K562 (cell line): ENCODE measurements around the gene FMNL2. TPM values are rescaled to one million over a fixed set of nuclear protein-coding genes. Genes with fewer than 3 reads are reported as not detected.

Experiments used
- ATAC-seq: fragments of 200-7000 bp; cut with Tn5 transposase; 3 replicates; pipeline ENCODE4 v1.9.1; 2020; ENCODE audit warnings: moderate library complexity
- BruUV-seq: library from RNA; stranded (reverse); fragments of 400-500 nt; replicated peaks from 2 replicates; lab custom pipeline; 2021; lab: Mats Ljungman, UMichigan
- CTCF ChIA-PET: fragments of 300-600 bp; formaldehyde crosslinking; extraction: SDS; loops from one replicate; lab custom pipeline; 2021; ENCODE audit warnings: low intra/inter-chr PET ratio; lab: Yijun Ruan, JAX
- POLR2A ChIA-PET: fragments of 300-600, 350-650 bp; sonication (Branson Sonifier 250); formaldehyde crosslinking; extraction: SDS; loops from one replicate; lab custom pipeline; 2021; ENCODE audit warnings: antibody characterized with exemption, inconsistent platforms; lab: Yijun Ruan, JAX
- DNase-seq, 4 experiments: peaks; one replicate each; pipeline versions ENCODE4 v3.0.0 to v3.0.0-alpha.2; 2011 to 2018; ENCODE audit warnings: low spot score in 3 of 4, mixed read lengths in 3 of 4; ENCODE audit errors: extremely low read depth in 1 of 4
- FAIRE-seq: peaks from 2 replicates; lab custom pipeline; 2011; peaks lifted over from hg19 to GRCh38; lab: Jason Lieb, UNC
- H2AFZ ChIP-seq: 2 replicates; pipeline ENCODE4 v1.6.0; 2011; ENCODE audit warnings: low read depth, low read length, control low read depth, inconsistent platforms
- H3K27ac ChIP-seq: fragments of 200-600 bp; 3 replicates; pipeline ENCODE4 v1.8.0; 2011; ENCODE audit warnings: low read depth, mild to moderate bottlenecking, control low read depth, inconsistent platforms, low read length, moderate library complexity, mixed read lengths; ENCODE audit errors: extremely low read depth
- H3K27me3 ChIP-seq, 2 experiments: fragments of 300-600 bp in 1 of 2; 2 replicates in 1 of 2; 3 replicates in 1 of 2; pipeline versions ENCODE4 v1.6.0 to v1.8.0; 2011; ENCODE audit warnings: inconsistent platforms in 2 of 2, low read length in 2 of 2, mild to moderate bottlenecking in 1 of 2, mixed read lengths in 1 of 2, moderate library complexity in 1 of 2; ENCODE audit not compliant: control insufficient read depth in 2 of 2, insufficient read depth in 2 of 2
- H3K36me3 ChIP-seq: fragments of 300-600 bp; 3 replicates; pipeline ENCODE4 v1.8.0; 2011; ENCODE audit warnings: mild to moderate bottlenecking, low read length, inconsistent platforms; ENCODE audit not compliant: control insufficient read depth, insufficient read depth
- H3K4me1 ChIP-seq, 2 experiments: fragments of 200-600 bp in 1 of 2; replicated peaks in 1 of 2; 2 replicates in 1 of 2; 3 replicates in 1 of 2; pipeline versions ENCODE4 v1.5.1 to v1.8.0; 2011; ENCODE audit warnings: inconsistent platforms in 2 of 2, low read length in 2 of 2, mild to moderate bottlenecking in 1 of 2, mixed read lengths in 1 of 2, moderate library complexity in 1 of 2; ENCODE audit not compliant: control insufficient read depth in 2 of 2, insufficient read depth in 2 of 2
- H3K4me2 ChIP-seq: 2 replicates; pipeline ENCODE4 v1.6.1; 2011; ENCODE audit warnings: low read length, control low read depth, inconsistent platforms, mixed read lengths; ENCODE audit not compliant: insufficient read depth
- H3K4me3 ChIP-seq: fragments of 200-600 bp; sonication (generic), shearing (Covaris generic); 2 replicates; pipeline ENCODE4 v1.5.1; 2016; ENCODE audit warnings: control low read depth, inconsistent platforms
- H3K79me2 ChIP-seq: fragments of 200-600 bp; 3 replicates; pipeline ENCODE4 v1.8.0; 2011; ENCODE audit warnings: low read length, inconsistent platforms; ENCODE audit not compliant: control insufficient read depth, insufficient read depth
- H3K9ac ChIP-seq, 2 experiments: 2 replicates each; pipeline versions ENCODE4 v1.6.0 to v1.6.1; 2011; ENCODE audit warnings: low read depth in 2 of 2, low read length in 2 of 2, control low read depth in 1 of 2, inconsistent platforms in 1 of 2, mild to moderate bottlenecking in 1 of 2, mixed read lengths in 1 of 2; ENCODE audit not compliant: insufficient read depth in 1 of 2
- H3K9me1 ChIP-seq: one replicate; pipeline ENCODE4 v1.6.0; 2011; ENCODE audit warnings: inconsistent platforms, mild to moderate bottlenecking, low read length, moderate library complexity; ENCODE audit not compliant: control insufficient read depth, insufficient read depth
- H3K9me3 ChIP-seq: replicated peaks from 2 replicates; pipeline ENCODE4 v1.5.1; 2011; ENCODE audit warnings: low read depth, low read length, inconsistent platforms; ENCODE audit not compliant: control insufficient read depth, insufficient read depth
- H4K20me1 ChIP-seq: replicated peaks from 2 replicates; pipeline ENCODE4 v1.6.1; 2011; ENCODE audit warnings: low read length, inconsistent platforms, mixed read lengths; ENCODE audit not compliant: control insufficient read depth, insufficient read depth
- HDAC1 ChIP-seq, 2 experiments: fragments of 450-650 bp; IDR thresholded peaks; 2 replicates each; pipeline ENCODE4 v1.6.1; 2016 to 2017; ENCODE audit warnings: inconsistent platforms in 1 of 2, mild to moderate bottlenecking in 1 of 2, moderate library complexity in 1 of 2
- MYBL2 ChIP-seq, 2 experiments: fragments of 450-650 bp in 1 of 2; sonication (generic) in 1 of 2; formaldehyde crosslinking in 1 of 2; IDR thresholded peaks; 2 replicates each; pipeline versions ENCODE4 v1.6.1 to v1.8.1; 2017 to 2022; ENCODE audit warnings: borderline replicate concordance in 1 of 2, inconsistent platforms in 1 of 2, low read depth in 1 of 2, mild to moderate bottlenecking in 1 of 2, missing genetic modification reagents in 1 of 2, moderate library complexity in 1 of 2
- SMC3 ChIP-seq: conservative IDR thresholded peaks from 2 replicates; pipeline ENCODE4 v1.6.1; 2011; ENCODE audit warnings: low read depth, low read length, improper control_type of control experiment; ENCODE audit not compliant: insufficient read depth
- ZKSCAN8 ChIP-seq: fragments of 200-800 bp; sonication (Bioruptor generic); IDR thresholded peaks from 2 replicates; pipeline ENCODE4 v1.6.1; 2016; ENCODE audit warnings: missing genetic modification characterization, missing compliant biosample characterization
- WGBS: fragments of 100-300 bp; shearing (Covaris generic); methylation state at CpG from one replicate; pipeline ENCODE4 v1.1.6; 2016; ENCODE audit warnings: low coverage, mixed read lengths; ENCODE audit not compliant: insufficient coverage; ENCODE audit errors: missing lambda C conversion rate; 5-methylcytosine and 5-hydroxymethylcytosine counted together
- in situ Hi-C: fragments of 300-500 bp; cut with MboI; formaldehyde crosslinking; loops from 4 replicates; pipeline ENCODE4 v1.15.0; 2018; ENCODE audit warnings: inconsistent platforms, mixed read lengths
- intact Hi-C: fragments of 100-400 bp; cut with micrococcal nuclease; formaldehyde crosslinking; loops from 2 replicates; pipeline ENCODE4 v1.14.2; 2022
- polyA plus RNA-seq, 8 experiments: library from polyadenylated mRNA; depleted of rRNA in 4 of 8; stranded (reverse) in 5 of 8; unstranded in 3 of 8; fragments of >200 nt; fragmentation: Nextera tagmentation in 2 of 8; fragmentation: Illumina TruSeq in 1 of 8; extraction: Ambion mirVana in 2 of 8; extraction: Trizol in 1 of 8; gene quantifications; 2 replicates each; pipeline versions ENCODE4 v1.2.1 to v1.2.3, GENCODE V29; 2011 to 2014; ENCODE audit warnings: inconsistent platforms in 1 of 8, missing spikeins in 1 of 8
- total RNA-seq, 7 experiments: library from RNA; depleted of rRNA in 6 of 7; stranded (reverse); fragments of >200 nt in 6 of 7; fragmentation: Illumina TruSeq in 2 of 7; extraction: Trizol in 2 of 7; gene quantifications; 2 replicates each; pipeline versions ENCODE4 v1.2.1 to v1.2.3, GENCODE V29; 2011 to 2021; ENCODE audit warnings: low replicate concordance in 1 of 7

The FMNL2 gene
- total and polyA plus RNA-seq, 9 of the 15 experiments (the other 6 are each of a cell fraction or from before 2014, with no cell fraction given): 0.15 to 0.49 (median 0.24) TPM; not detected in 1

- TF ChIP-seq ZKSCAN8 (CRISPR knock-in tag) (no peak), SMC3 (no peak), HDAC1 (IDR thresholded peaks at IDR 0.05) (no peak)
- TF ChIP-seq, all 486 proteins: peak for 5
Observed at GRCh38 chr2:152650768-152651371, 315.9 kb downstream of the FMNL2 start (continued).

- no peak for TF ChIP-seq MYBL2 (IDR thresholded peaks at IDR 0.05; ENCODE audit: low read depth)
- no peak for TF ChIP-seq MYBL2 (CRISPR knock-in tag; IDR thresholded peaks at IDR 0.05; ENCODE audit: borderline replicate concordance)
- in situ Hi-C loops: no loop called here
- Histone ChIP-seq H2AFZ (no peak overlapping the region), H3K27me3 (no peaks in the 10 kb centered on the region), H4K20me1 (no peaks in the 10 kb centered on the region), H3K9me1 (no peaks in the 10 kb centered on the region), H3K4me3 (no peak overlapping the region), H3K79me2 (no peaks in the 10 kb centered on the region), H3K27ac (no peak overlapping the region), H3K4me2 (no peak overlapping the region), H3K4me1 (no peaks in the 10 kb centered on the region), H3K36me3 (peaks cover 51% of the 10 kb centered on the region), H3K9me3 (no peaks in the 10 kb centered on the region), H3K9ac (no peak overlapping the region)
- ChIA-PET CTCF (no interaction called here), POLR2A (no interaction called here)
- FAIRE-seq (no peak), ATAC-seq (no peak), DNase-seq (no peak)
- intact Hi-C loops: no loop called here
- BruUV-seq: no TSS peak
- 65% methylated on average over 2 of the region's 2 CpGs for WGBS
Observed at GRCh38 chr2:152651834-152652233, 316.9 kb downstream of the FMNL2 start.
